KOPT-K1 (cell line): ENCODE data around the gene ZAP70.
"Not testable (repeated sequence)": the region's sequence is repeated elsewhere in the genome, so short reads cannot be mapped to it uniquely, and the experiment has no call there.

Source experiments
- H3K27ac ChIP-seq: fragments of 200-600 bp; sonication (generic); 2 replicates; pipeline ENCODE4 v1.5.1; 2016; ENCODE audit warnings: antibody characterized with exemption, mild to moderate bottlenecking, low read depth, low read length; ENCODE audit not compliant: poor library complexity, severe bottlenecking
- H3K36me3 ChIP-seq: fragments of 200-600 bp; sonication (generic); 2 replicates; pipeline ENCODE4 v1.5.1; 2017; ENCODE audit warnings: antibody characterized with exemption, mild to moderate bottlenecking, low read length, moderate library complexity; ENCODE audit not compliant: insufficient read depth
- H3K9me3 ChIP-seq: fragments of 200-600 bp; sonication (generic); 2 replicates; pipeline ENCODE4 v1.5.1; 2017; ENCODE audit warnings: antibody characterized with exemption, low read length, mild to moderate bottlenecking; ENCODE audit not compliant: insufficient read depth, poor library complexity, severe bottlenecking

Gene ZAP70

GRCh38 chr2:97707362-97708047, 5.9 kb upstream of the ZAP70 start:
- H3K27ac ChIP-seq, result no peak overlapping the region
- no peaks in the 10 kb centered on the region for H3K9me3 ChIP-seq
- H3K36me3 ChIP-seq, result no peaks in the 10 kb centered on the region

- Histone ChIP-seq H3K36me3 (no peaks in the 10 kb centered on the region), H3K27ac (peak overlapping the region; percentile 1), H3K9me3 (no peaks in the 10 kb centered on the region)
Measured at GRCh38 chr2:97708048-97708380, 5.4 kb upstream of the ZAP70 start.

- H3K9me3 ChIP-seq, result no peaks in the 10 kb centered on the region
- peak overlapping the region; percentile 1 for H3K27ac ChIP-seq
- H3K36me3 ChIP-seq, result no peaks in the 10 kb centered on the region
Measured at GRCh38 chr2:97708608-97709007, 4.8 kb upstream of the ZAP70 start.

GRCh38 chr2:97711394-97711711, 2.0 kb upstream of the ZAP70 start:
- H3K9me3 ChIP-seq, result no peaks in the 10 kb centered on the region
- peak overlapping the region; percentile 98 for H3K27ac ChIP-seq
- H3K36me3 ChIP-seq, result peaks cover 18% of the 10 kb centered on the region; the same call in 1 of the 2 replicates

GRCh38 chr2:97712175-97712574, 1.2 kb upstream of the ZAP70 start:
- H3K27ac ChIP-seq, result peak overlapping the region; percentile 98
- peaks cover 27% of the 10 kb centered on the region for H3K36me3 ChIP-seq
- not testable (repeated sequence) for H3K9me3 ChIP-seq

- H3K36me3 ChIP-seq, result peaks cover 28% of the 10 kb centered on the region
- no peaks in the 10 kb centered on the region for H3K9me3 ChIP-seq
- H3K27ac ChIP-seq, result peak overlapping the region; percentile 98
Measured at GRCh38 chr2:97712693-97713295, 582 bp upstream of the ZAP70 start.

- peaks cover 28% of the 10 kb centered on the region for H3K36me3 ChIP-seq
- no peaks in the 10 kb centered on the region for H3K9me3 ChIP-seq
- H3K27ac ChIP-seq, result peak overlapping the region; percentile 98
Measured at GRCh38 chr2:97714084-97714949, 941 bp downstream of the ZAP70 start.

GRCh38 chr2:97714950-97715652, 1.7 kb downstream of the ZAP70 start:
- no peaks in the 10 kb centered on the region for H3K9me3 ChIP-seq
- peaks cover 34% of the 10 kb centered on the region for H3K36me3 ChIP-seq
- peak overlapping the region; percentile 98 for H3K27ac ChIP-seq

- H3K9me3 ChIP-seq, result no peaks in the 10 kb centered on the region
- peaks cover 44% of the 10 kb centered on the region for H3K36me3 ChIP-seq
- peak overlapping the region; percentile 98 for H3K27ac ChIP-seq
Measured at GRCh38 chr2:97715951-97716694, 2.7 kb downstream of the ZAP70 start.

- peak overlapping the region; percentile 98 for H3K27ac ChIP-seq
Measured at GRCh38 chr2:97716695-97717612, 3.6 kb downstream of the ZAP70 start.

GRCh38 chr2:97717613-97717995, 4.2 kb downstream of the ZAP70 start:
- Histone ChIP-seq H3K27ac (peak overlapping the region; percentile 98), H3K36me3 (peaks cover 57% of the 10 kb centered on the region), H3K9me3 (no peaks in the 10 kb centered on the region)

More at GRCh38 chr2:97716695-97717612, 3.6 kb downstream of the ZAP70 start:
- no peaks in the 10 kb centered on the region for H3K9me3 ChIP-seq
- peaks cover 50% of the 10 kb centered on the region for H3K36me3 ChIP-seq

GRCh38 chr2:97718051-97718882, 4.9 kb downstream of the ZAP70 start:
- Histone ChIP-seq H3K27ac (peak overlapping the region; percentile 98), H3K36me3 (peaks cover 63% of the 10 kb centered on the region), H3K9me3 (no peaks in the 10 kb centered on the region)

- H3K27ac ChIP-seq, result peak overlapping the region; percentile 98
- peaks cover 70% of the 10 kb centered on the region for H3K36me3 ChIP-seq
- no peaks in the 10 kb centered on the region for H3K9me3 ChIP-seq
Measured at GRCh38 chr2:97718942-97719341, 5.6 kb downstream of the ZAP70 start.
